MM.1S (cell line): ENCODE data around the gene ENTPD2.

ENCODE experiments used
- EZH2 ChIP-seq: fragments of 300-600 bp; sonication (generic); optimal IDR thresholded peaks from 2 replicates; pipeline ENCODE3; 2017; ENCODE audit warnings: low read depth, mild to moderate bottlenecking, antibody characterized with exemption, low read length, mixed read lengths
- TF ChIP-seq, protein P1 (sequence below): fragments of 300-600 bp; sonication (generic); IDR thresholded peaks from 2 replicates; pipeline ENCODE4 v1.5.1; 2016; ENCODE audit warnings: antibody characterized with exemption, low read length, mixed read lengths

DNA sequence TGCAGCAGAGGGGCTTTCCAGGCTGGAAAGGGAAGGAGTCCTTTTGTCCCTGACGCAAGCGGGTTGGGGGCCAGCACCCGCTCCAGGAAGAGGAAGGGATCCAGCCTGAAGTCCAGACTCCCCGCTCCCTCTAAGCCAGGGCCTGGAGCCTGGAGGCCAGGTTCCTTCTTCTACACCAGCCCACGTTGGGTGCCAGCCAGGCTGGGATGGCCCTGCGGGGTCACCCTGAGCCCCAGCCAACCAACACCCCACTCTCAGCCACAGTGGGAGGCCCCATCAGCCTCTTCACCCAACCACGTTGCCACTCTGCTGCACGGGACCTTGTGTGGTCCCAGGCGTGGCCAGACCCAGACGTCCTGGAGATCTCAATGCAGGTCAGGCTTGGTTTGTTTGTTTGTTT is 21.0 kb downstream of the ENTPD2 start:
- no peak for TF ChIP-seq EZH2
- TF ChIP-seq, protein P1, sequence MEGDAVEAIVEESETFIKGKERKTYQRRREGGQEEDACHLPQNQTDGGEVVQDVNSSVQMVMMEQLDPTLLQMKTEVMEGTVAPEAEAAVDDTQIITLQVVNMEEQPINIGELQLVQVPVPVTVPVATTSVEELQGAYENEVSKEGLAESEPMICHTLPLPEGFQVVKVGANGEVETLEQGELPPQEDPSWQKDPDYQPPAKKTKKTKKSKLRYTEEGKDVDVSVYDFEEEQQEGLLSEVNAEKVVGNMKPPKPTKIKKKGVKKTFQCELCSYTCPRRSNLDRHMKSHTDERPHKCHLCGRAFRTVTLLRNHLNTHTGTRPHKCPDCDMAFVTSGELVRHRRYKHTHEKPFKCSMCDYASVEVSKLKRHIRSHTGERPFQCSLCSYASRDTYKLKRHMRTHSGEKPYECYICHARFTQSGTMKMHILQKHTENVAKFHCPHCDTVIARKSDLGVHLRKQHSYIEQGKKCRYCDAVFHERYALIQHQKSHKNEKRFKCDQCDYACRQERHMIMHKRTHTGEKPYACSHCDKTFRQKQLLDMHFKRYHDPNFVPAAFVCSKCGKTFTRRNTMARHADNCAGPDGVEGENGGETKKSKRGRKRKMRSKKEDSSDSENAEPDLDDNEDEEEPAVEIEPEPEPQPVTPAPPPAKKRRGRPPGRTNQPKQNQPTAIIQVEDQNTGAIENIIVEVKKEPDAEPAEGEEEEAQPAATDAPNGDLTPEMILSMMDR = no peak
